Natural killer cell (primary cell): Measurements from ENCODE around the gene SERHL2. TPM values are rescaled to one million over a fixed set of nuclear protein-coding genes. Genes with fewer than 3 reads are reported as not detected.
"Not testable (repeated sequence)": the region's sequence is repeated elsewhere in the genome, so short reads cannot be mapped to it uniquely, and the experiment has no call there.

Experiments
- ATAC-seq, 3 donors: fragments of 150-1000 bp in 2 of 3; fragments of 200-7000 bp in 1 of 3; cut with Tn5 transposase; 1 replicate in 1 of 3; 2 replicates in 2 of 3; pipeline ENCODE4 v1.10.0; 2021; ENCODE audit warnings: mild to moderate bottlenecking in 2 of 3, moderate library complexity in 2 of 3
- DNase-seq, 2 donors: peaks; one replicate each; pipeline versions ENCODE4 v3.0.0 to v3.0.0-alpha.2; 2013 to 2021; ENCODE audit warnings: mixed read lengths in 1 of 2
- H3K27ac ChIP-seq: one replicate; pipeline ENCODE4 v1.5.1; 2013; ENCODE audit warnings: mild to moderate bottlenecking, low read length
- H3K27me3 ChIP-seq: one replicate; pipeline ENCODE4 v1.6.1; 2013; ENCODE audit warnings: low read length; ENCODE audit not compliant: control insufficient read depth, insufficient read depth
- H3K36me3 ChIP-seq: one replicate; pipeline ENCODE4 v1.6.1; 2013; ENCODE audit warnings: low read length; ENCODE audit not compliant: control insufficient read depth, insufficient read depth
- H3K4me1 ChIP-seq: one replicate; pipeline ENCODE4 v1.6.1; 2013; ENCODE audit warnings: low read length; ENCODE audit not compliant: control insufficient read depth, insufficient read depth
- H3K4me3 ChIP-seq: one replicate; pipeline ENCODE4 v1.5.1; 2013; ENCODE audit warnings: low read length
- H3K9me3 ChIP-seq: one replicate; pipeline ENCODE4 v1.6.1; 2013; ENCODE audit warnings: low read length; ENCODE audit not compliant: control insufficient read depth, insufficient read depth
- H3K27ac Mint-ChIP-seq, 2 donors: one replicate each; pipeline ENCODE4 v1.8.0; 2022; ENCODE audit warnings: mild to moderate bottlenecking in 2 of 2, mixed read lengths in 2 of 2, moderate library complexity in 1 of 2
- H3K27me3 Mint-ChIP-seq, 2 donors: one replicate each; pipeline ENCODE4 v1.8.0; 2022; ENCODE audit warnings: low read depth in 2 of 2, mixed read lengths in 2 of 2
- H3K36me3 Mint-ChIP-seq: one replicate; pipeline ENCODE4 v1.8.0; 2022; ENCODE audit warnings: mixed read lengths
- H3K4me1 Mint-ChIP-seq, 2 donors: one replicate each; pipeline ENCODE4 v1.8.0; 2022; ENCODE audit warnings: mixed read lengths in 2 of 2
- H3K4me3 Mint-ChIP-seq: one replicate; pipeline ENCODE4 v1.8.0; 2022; ENCODE audit warnings: mild to moderate bottlenecking, moderate library complexity, mixed read lengths
- H3K9me3 Mint-ChIP-seq, 2 donors: one replicate each; pipeline ENCODE4 v1.8.0; 2022; ENCODE audit warnings: mixed read lengths in 2 of 2
- WGBS: methylation state at CpG from one replicate; pipeline ENCODE4 v1.1.7; 2013; ENCODE audit warnings: missing lambda C conversion rate; ENCODE audit not compliant: insufficient coverage; 5-methylcytosine and 5-hydroxymethylcytosine counted together
- intact Hi-C: fragments of 100-400 bp; cut with micrococcal nuclease; formaldehyde crosslinking; loops from one replicate; pipeline ENCODE4 v1.14.2; 2022
- total RNA-seq, 4 donors: library from RNA; stranded (reverse); fragments of 120-200 nt in 1 of 4; gene quantifications; one replicate each; pipeline versions ENCODE4 v1.2.3 to v1.2.4, GENCODE V29; 2013 to 2022
- TF ChIP-seq, protein P1 (sequence below): fragments of 200-600 bp; IDR thresholded peaks from one replicate; pipeline ENCODE4 v1.8.0; 2022; ENCODE audit warnings: antibody characterized with exemption

SERHL2 gene
- under 1 TPM in 2 of 3 donors, not detected in 1; 0.23 to 0.48 TPM for total RNA-seq
- total RNA-seq (2013), result 1.1 TPM

GRCh38 chr22:42553475-42554361, at the start of gene SERHL2:
Gene SERHL2, plus strand, starts transcription at chr22:42553956. Its CDS starts 65 bp downstream, at chr22:42554021.
- Histone ChIP-seq H3K27me3 (no peaks in the 10 kb centered on the region), H3K4me3 (peak within 1 kb of the TSS; percentile 69), H3K9me3 (no peaks in the 10 kb centered on the region), H3K36me3 (no peaks in the 10 kb centered on the region), H3K27ac (peak within 1 kb of the TSS; percentile 36), H3K4me1 (peaks cover 31% of the 10 kb centered on the region)
- ATAC-seq (peak; percentile 92 to 93 (median 93)), DNase-seq (peak; percentile 68 to 92)
- no peaks in the 10 kb centered on the region for H3K36me3 Mint-ChIP-seq
- H3K9me3 Mint-ChIP-seq, result no peaks in the 10 kb centered on the region
- WGBS, result 3% methylated on average over 75 of the region's 75 CpGs
- TF ChIP-seq, protein P1, sequence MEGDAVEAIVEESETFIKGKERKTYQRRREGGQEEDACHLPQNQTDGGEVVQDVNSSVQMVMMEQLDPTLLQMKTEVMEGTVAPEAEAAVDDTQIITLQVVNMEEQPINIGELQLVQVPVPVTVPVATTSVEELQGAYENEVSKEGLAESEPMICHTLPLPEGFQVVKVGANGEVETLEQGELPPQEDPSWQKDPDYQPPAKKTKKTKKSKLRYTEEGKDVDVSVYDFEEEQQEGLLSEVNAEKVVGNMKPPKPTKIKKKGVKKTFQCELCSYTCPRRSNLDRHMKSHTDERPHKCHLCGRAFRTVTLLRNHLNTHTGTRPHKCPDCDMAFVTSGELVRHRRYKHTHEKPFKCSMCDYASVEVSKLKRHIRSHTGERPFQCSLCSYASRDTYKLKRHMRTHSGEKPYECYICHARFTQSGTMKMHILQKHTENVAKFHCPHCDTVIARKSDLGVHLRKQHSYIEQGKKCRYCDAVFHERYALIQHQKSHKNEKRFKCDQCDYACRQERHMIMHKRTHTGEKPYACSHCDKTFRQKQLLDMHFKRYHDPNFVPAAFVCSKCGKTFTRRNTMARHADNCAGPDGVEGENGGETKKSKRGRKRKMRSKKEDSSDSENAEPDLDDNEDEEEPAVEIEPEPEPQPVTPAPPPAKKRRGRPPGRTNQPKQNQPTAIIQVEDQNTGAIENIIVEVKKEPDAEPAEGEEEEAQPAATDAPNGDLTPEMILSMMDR, result no peak
- H3K4me3 Mint-ChIP-seq, result peak within 1 kb of the TSS; percentile 73
- peak within 1 kb of the TSS in 1 of 2 donors; percentile 44 for H3K27ac Mint-ChIP-seq
- intact Hi-C loops, result no loop called here
- peaks cover 0 to 16% of the 10 kb centered on the region in 2 donors for H3K4me1 Mint-ChIP-seq
- no peaks in the 10 kb centered on the region for H3K27me3 Mint-ChIP-seq

GRCh38 chr22:42508327-42508974, 45.3 kb upstream of the SERHL2 start:
- H3K27me3 Mint-ChIP-seq, H3K27me3 ChIP-seq, H3K9me3 ChIP-seq, H3K36me3 Mint-ChIP-seq, H3K4me1 ChIP-seq, intact Hi-C loops, H3K27ac ChIP-seq, H3K27ac Mint-ChIP-seq, H3K4me1 Mint-ChIP-seq, H3K4me3 ChIP-seq, H3K4me3 Mint-ChIP-seq, ATAC-seq, H3K9me3 Mint-ChIP-seq: not testable (repeated sequence)
- DNase-seq, result peak in 1 of 2 donors; percentile 13
- 79% methylated on average over 8 of the region's 11 CpGs for WGBS
- H3K36me3 ChIP-seq, result peaks cover 13% of the 10 kb centered on the region

- H3K9me3 ChIP-seq, result not testable (repeated sequence)
These were observed 44.8 kb upstream of the SERHL2 start for GRCh38 chr22:42508975-42509364.

DNA sequence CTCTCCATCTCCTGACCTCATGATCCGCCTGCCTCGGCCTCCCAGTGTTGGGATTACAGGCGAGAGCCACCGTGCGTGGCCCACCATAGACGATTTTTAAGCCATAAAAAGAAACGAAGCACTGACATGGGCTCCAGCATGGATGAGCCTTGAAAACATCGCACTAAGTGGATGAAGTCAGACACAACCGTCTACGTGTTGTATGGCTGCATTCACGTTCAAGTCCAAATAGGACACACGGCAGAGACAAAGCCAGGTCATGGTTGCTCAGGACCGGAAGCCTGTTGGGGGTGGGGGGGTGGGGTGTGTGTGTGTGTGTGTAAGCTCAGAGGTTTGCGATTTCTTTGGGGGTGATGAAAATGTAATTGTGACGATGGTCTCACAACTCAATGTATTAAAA, 44.2 kb upstream of the SERHL2 start:
- WGBS, result 81% methylated on average over 15 of the region's 15 CpGs
- Histone ChIP-seq H3K4me1 (no peaks in the 10 kb centered on the region), H3K27me3 (no peaks in the 10 kb centered on the region), H3K36me3 (peaks cover 18% of the 10 kb centered on the region), H3K9me3 (no peaks in the 10 kb centered on the region), H3K27ac (no peak overlapping the region), H3K4me3 (no peak overlapping the region)
- no peak for ATAC-seq
- Mint-ChIP-seq H3K4me3 (no peak overlapping the region), H3K4me1 (peaks cover 0 to 3% of the 10 kb centered on the region in 2 donors), H3K27me3 (no peaks in the 10 kb centered on the region), H3K36me3 (no peaks in the 10 kb centered on the region), H3K9me3 (no peaks in the 10 kb centered on the region), H3K27ac (no peak overlapping the region)
- TF ChIP-seq, protein P1, result no peak
- DNase-seq, result peak in 1 of 2 donors; percentile 16
- intact Hi-C loops, result no loop called here

More at GRCh38 chr22:42508975-42509364, 44.8 kb upstream of the SERHL2 start:
- 68% methylated on average over 10 of the region's 10 CpGs for WGBS
- H3K27me3 ChIP-seq, H3K36me3 Mint-ChIP-seq, ATAC-seq, H3K4me1 Mint-ChIP-seq, H3K27ac ChIP-seq, H3K4me1 ChIP-seq, intact Hi-C loops, H3K4me3 ChIP-seq, H3K9me3 Mint-ChIP-seq, H3K27ac Mint-ChIP-seq, H3K4me3 Mint-ChIP-seq, H3K27me3 Mint-ChIP-seq: not testable (repeated sequence)
- peak in 1 of 2 donors; percentile 13 for DNase-seq
- H3K36me3 ChIP-seq, result peaks cover 13% of the 10 kb centered on the region
